GM21576 (cell line): ENCODE data around the gene ZBTB46.

Experiments
- ATAC-seq: cut with Tn5 transposase; IDR thresholded peaks from one replicate; pipeline ENCODE4 v1.9.1; 2021; ENCODE audit warnings: mild to moderate bottlenecking, moderate library complexity; ENCODE audit not compliant: unreplicated experiment

Gene ZBTB46

GRCh38 chr20:63748070-63748933 lies 82.8 kb downstream of the ZBTB46 start:
- ATAC-seq = no peak

- no peak for ATAC-seq
These were observed 83.4 kb downstream of the ZBTB46 start for GRCh38 chr20:63747622-63748069.

GRCh38 chr20:63746751-63747315 lies 84.2 kb downstream of the ZBTB46 start:
- ATAC-seq = no peak

- ATAC-seq = no peak
These were observed 84.9 kb downstream of the ZBTB46 start for GRCh38 chr20:63745961-63746731.

DNA sequence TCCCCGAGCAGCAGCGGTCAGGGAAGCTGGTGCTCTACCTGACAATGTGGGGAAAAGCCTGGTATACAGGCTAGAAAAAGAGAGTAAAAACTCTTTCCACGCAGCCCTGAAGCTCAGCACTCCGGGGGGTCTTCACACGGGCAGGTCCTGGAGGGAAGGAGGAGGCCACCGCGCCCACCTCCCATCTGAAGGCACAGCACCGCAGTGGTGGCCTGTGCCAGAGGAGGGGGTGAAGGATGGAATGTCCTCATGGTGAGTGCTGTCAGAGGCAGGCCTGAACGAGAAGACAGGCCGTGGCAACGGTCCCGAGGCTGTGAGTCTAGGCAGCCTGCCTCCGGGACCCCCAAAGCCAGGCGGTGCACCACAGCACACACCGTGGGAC lies 85.6 kb downstream of the ZBTB46 start:
- ATAC-seq = no peak

- no peak for ATAC-seq
These were observed 86.3 kb downstream of the ZBTB46 start for GRCh38 chr20:63744574-63745423.

- no peak for ATAC-seq
These were observed 86.9 kb downstream of the ZBTB46 start for GRCh38 chr20:63744158-63744557.

- ATAC-seq = no peak
These were observed 87.7 kb downstream of the ZBTB46 start for GRCh38 chr20:63743210-63743970.

- ATAC-seq = no peak
These were observed 88.6 kb downstream of the ZBTB46 start for GRCh38 chr20:63742381-63743024.

DNA sequence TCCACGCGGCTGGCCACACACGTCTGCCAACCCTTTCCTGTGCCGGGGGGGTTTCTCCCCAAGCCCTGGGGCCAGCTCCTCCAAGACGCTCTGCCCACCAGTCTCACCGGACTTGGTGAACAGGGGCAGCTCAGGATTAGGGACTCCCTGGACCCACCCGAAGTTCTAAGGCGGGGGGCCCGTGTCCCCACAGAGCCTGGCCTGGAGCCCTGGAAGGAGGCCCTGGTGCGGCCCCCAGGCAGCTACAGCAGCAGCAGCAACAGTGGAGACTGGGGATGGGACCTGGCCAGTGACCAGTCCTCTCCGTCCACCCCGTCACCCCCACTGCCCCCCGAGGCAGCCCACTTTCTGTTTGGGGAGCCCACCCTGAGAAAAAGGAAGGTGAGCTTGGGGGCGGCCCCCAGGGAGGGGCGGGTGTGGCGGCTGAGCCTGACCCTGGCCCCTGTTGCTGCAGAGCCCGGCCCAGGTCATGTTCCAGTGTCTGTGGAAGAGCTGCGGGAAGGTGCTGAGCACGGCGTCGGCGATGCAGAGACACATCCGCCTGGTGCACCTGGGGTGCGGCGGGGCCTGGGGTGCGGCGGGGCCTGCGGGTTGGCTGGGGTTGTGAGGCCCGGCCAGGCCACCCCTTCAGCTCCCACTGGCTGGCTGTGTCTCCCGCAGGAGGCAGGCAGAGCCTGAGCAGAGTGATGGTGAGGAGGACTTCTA lies 89.2 kb downstream of the ZBTB46 start:
- ATAC-seq = no peak

DNA sequence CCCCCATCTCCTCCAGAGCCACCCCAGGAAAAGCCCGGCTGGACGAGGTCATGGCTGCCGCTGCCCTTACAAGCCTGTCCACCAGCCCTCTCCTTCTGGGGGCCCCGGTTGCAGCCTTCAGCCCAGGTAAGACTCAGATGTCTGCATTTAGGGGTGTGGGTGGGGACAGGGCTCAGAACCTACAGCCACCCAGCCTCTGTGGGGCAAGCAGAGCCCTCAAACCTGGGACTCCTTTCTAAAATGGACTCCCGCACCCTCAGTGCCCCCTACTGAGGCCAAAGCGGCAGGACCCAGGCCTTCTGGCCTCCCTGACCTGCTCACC lies 89.7 kb downstream of the ZBTB46 start:
- no peak for ATAC-seq

GRCh38 chr20:63740627-63741353 lies 90.3 kb downstream of the ZBTB46 start:
- ATAC-seq = no peak

DNA sequence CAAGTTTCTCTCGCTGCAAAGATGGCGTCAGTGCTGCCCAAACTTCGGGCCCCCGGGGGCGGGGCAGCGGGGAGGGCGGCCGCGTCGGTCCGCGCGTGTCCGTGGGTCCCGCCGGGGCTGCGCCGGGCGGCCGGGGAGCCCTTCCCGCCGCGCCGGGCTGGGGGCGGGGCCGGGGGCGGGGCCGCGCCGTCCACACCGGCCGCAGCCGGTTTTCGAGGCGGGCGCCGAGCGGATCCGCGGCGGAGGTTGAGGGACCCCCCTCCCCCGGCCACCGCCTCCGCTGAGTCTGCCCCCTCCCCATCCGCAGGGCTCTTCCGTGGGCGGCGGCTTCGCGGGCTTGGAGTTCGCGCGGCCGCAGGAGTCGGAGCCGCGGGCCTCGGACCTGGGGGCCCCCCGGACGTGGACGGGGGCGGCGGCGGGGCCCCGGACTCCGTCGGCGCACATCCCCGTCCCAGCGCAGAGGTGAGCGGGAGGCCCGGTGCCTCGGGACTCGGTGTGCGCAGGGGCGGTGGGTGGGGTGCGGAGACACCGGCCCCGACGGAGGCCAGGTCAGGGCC lies 90.9 kb downstream of the ZBTB46 start:
- ATAC-seq = no peak

DNA sequence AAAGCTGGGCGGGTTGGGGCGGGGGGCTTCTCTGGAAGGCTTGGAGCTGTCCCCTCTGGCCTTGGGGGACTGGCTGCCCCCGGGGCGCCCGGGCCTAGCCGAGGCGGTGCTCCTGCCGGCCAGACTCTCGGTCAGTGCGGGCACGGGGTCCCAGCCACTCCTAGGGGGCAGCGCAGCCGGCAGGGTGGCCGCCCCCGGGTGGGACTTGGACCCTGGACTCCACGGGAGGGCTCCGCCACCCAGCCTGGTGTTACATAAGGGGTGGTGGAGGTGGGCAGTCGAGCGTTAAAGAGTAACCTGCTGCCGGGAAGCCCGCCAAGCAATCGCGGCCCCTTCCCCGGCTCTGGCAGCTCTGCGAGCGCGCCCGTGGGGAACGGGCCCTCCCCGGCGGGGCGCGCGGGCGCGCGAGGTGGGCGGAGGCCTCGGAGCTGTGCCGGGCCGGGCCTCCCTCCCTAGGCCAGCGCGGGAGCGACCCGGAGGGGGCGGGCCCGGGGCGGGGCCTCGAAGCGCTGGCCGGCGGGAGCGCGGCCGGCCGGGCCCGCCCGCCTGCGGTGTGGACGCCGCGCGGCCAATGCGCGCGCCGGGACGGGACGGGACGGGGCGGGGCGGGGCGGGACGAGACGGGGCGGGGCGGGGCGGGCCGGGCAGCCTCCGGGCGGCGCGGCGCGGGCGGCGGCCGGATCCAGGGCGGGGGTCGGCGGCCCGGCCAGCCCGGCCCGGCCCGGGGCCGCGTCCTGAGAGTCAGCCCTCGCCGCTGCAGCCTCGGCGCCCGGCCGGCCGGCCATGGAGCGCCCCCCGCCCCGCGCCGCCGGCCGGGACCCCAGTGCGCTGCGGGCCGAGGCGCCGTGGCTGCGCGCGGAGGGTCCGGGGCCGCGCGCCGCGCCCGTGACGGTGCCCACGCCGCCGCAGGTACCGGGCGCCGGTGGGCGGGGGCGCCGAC lies 91.7 kb downstream of the ZBTB46 start, which contains the start of gene SLC2A4RG:
Gene SLC2A4RG (plus strand): TSS at position 647 of the 940 bp plus-strand sequence. CDS start 137 bp downstream, at position 784.
- no peak for ATAC-seq

- ATAC-seq = no peak
These were observed 92.4 kb downstream of the ZBTB46 start for GRCh38 chr20:63738687-63739129.

GRCh38 chr20:63737945-63738686 lies 92.9 kb downstream of the ZBTB46 start:
- no peak for ATAC-seq
